BLaER1 treated with 17β-estradiol and CSF1 and Interleukin-3, amounts not matched to agents 10 nM and 100 nM (cell line): ENCODE results near the gene CDC42SE2.
A peak's percentile ranks its signal among the peaks of the same experiment; 100 is the strongest.
"Not testable (repeated sequence)": the region's sequence is repeated elsewhere in the genome, so short reads cannot be mapped to it uniquely, and the experiment has no call there.

Experiments
- H3K27ac ChIP-seq, 11 experiments: shearing (Covaris generic); formaldehyde crosslinking; 2 replicates each; pipeline ENCODE4 v1.8.1; 2022
- H3K27me3 ChIP-seq, 11 experiments: shearing (Covaris generic); formaldehyde crosslinking; 2 replicates each; pipeline ENCODE4 v1.8.1; 2022
- H3K36me3 ChIP-seq, 11 experiments: shearing (Covaris generic); formaldehyde crosslinking; 2 replicates each; pipeline ENCODE4 v1.8.1; 2022
- H3K4me1 ChIP-seq, 10 experiments: shearing (Covaris generic); formaldehyde crosslinking; 2 replicates each; pipeline ENCODE4 v1.8.1; 2022
- H3K4me2 ChIP-seq, 11 experiments: shearing (Covaris generic); formaldehyde crosslinking; 2 replicates each; pipeline ENCODE4 v1.8.1; 2022
- H3K4me3 ChIP-seq, 10 experiments: shearing (Covaris generic); formaldehyde crosslinking; 2 replicates each; pipeline ENCODE4 v1.8.1; 2022
- H3K9ac ChIP-seq, 11 experiments: shearing (Covaris generic); formaldehyde crosslinking; 2 replicates each; pipeline ENCODE4 v1.8.1; 2022
- H3K9me3 ChIP-seq, 11 experiments: shearing (Covaris generic); formaldehyde crosslinking; replicated peaks in 1 of 11; 2 replicates each; pipeline ENCODE4 v1.8.1; 2022
- H4K20me1 ChIP-seq, 11 experiments: shearing (Covaris generic); formaldehyde crosslinking; 2 replicates each; pipeline ENCODE4 v1.8.1; 2022
- Cebpa-rat ChIP-seq, 11 experiments: shearing (Covaris generic); IDR thresholded peaks; 2 replicates each; pipeline ENCODE4 v1.8.1; 2022

CDC42SE2 gene

DNA sequence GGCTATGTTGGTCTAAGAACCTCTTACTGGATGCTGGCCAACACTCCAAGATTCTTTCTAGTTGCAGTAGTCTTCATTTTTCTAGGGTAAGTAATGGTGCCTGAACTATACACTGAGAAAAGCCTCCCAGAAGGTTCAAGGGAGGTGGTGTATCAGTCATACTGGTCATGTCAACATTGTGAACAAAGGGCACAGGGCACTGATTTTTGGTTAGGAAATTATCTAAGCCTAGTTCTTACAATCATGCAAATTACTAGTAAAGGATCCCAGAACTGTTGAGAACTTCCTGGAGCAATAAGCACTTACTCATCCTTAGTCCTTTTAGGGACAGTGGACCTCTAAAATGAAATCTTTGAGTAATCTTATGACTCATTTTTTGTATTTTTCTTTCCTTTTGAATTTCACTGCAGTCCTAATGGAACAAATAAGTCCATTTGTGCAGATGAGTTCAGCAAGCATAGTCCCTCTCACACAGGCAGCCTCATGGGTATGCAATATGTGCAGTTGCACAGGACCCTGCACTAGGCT, 21.1 kb upstream of the CDC42SE2 start:
- Histone ChIP-seq H3K27me3 (no peaks in the 10 kb centered on the region), H4K20me1 (no peaks in the 10 kb centered on the region), H3K9me3 (peaks cover 11 to 24% (median 19%) of the 10 kb centered on the region in 11 experiments), H3K4me3 (no peak overlapping the region), H3K4me2 (peak overlapping the region in 4 of 11 experiments; percentile 15 to 62 (median 49); a peak in 6 of 22 replicates), H3K9ac (no peak overlapping the region), H3K36me3 (no peaks in the 10 kb centered on the region; a peak in 1 of 22 replicates), H3K4me1 (peaks cover 0 to 31% (median 0%) of the 10 kb centered on the region in 10 experiments; a peak in 7 of 20 replicates), H3K27ac (peak overlapping the region in 3 of 11 experiments; percentile 14 to 28 (median 25); a peak in 3 of 22 replicates)
- no peak for TF ChIP-seq Cebpa-rat (IDR thresholded peaks at IDR 0.05)

DNA sequence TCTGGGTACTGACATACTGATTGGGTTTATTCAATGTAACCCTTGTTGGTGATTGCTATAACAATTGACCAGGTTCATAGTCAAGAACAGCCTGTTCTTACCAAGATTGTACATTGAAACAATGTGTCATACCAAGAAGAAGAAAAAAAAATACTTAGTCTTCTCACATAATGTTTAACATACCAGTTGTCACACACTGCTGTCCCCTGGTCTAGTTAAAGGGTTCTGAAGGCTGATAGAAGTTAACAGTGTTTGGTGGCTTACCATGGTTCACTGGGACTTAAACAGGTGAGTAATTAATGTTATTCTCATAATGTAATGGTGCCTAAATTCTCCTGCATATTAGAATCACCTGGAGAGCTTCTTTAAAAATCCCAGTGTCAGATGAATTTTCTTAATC, 18.5 kb upstream of the CDC42SE2 start:
- Histone ChIP-seq H3K36me3 (no peaks in the 10 kb centered on the region; a peak in 1 of 22 replicates), H3K27ac (no peak overlapping the region), H3K9ac (no peak overlapping the region), H3K4me1 (peaks cover 0 to 29% (median under 1%) of the 10 kb centered on the region in 10 experiments; a peak in 7 of 20 replicates), H3K4me2 (no peak overlapping the region), H3K4me3 (no peak overlapping the region), H4K20me1 (no peaks in the 10 kb centered on the region), H3K9me3 (peaks cover 11 to 25% (median 19%) of the 10 kb centered on the region in 11 experiments), H3K27me3 (no peaks in the 10 kb centered on the region)
- no peak for TF ChIP-seq Cebpa-rat (IDR thresholded peaks at IDR 0.05)

DNA sequence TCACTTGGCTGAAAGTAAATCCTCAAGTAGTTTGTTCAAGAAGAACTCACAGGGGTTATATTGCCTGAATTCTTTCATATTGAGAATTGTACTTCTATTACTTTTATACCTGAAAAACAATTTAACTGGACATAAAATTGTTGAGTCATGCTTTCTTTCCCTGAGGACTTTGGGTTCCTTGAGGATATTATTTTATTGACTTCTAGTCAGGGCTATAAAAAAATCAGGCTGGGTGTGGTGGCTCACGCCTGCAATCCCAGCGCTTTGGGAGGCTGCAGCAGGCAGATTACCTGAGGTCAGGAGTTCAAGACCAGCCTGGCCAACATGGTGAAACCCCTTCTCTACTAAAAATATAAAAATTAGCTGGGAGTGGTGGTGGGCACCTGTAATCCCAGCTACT, 17.9 kb upstream of the CDC42SE2 start:
- no peaks in the 10 kb centered on the region for H4K20me1 ChIP-seq
- no peaks in the 10 kb centered on the region for H3K27me3 ChIP-seq
- no peak overlapping the region for H3K9ac ChIP-seq
- H3K4me3 ChIP-seq = no peak overlapping the region
- peaks cover 11 to 25% (median 19%) of the 10 kb centered on the region in 11 experiments for H3K9me3 ChIP-seq
- H3K4me2 ChIP-seq = no peak overlapping the region
- no peaks in the 10 kb centered on the region; a peak in 1 of 22 replicates for H3K36me3 ChIP-seq
- no peak overlapping the region for H3K27ac ChIP-seq
- H3K4me1 ChIP-seq = peaks cover 0 to 35% (median 5%) of the 10 kb centered on the region in 10 experiments; a peak in 12 of 20 replicates
- TF ChIP-seq Cebpa-rat (IDR thresholded peaks at IDR 0.05) = no peak

DNA sequence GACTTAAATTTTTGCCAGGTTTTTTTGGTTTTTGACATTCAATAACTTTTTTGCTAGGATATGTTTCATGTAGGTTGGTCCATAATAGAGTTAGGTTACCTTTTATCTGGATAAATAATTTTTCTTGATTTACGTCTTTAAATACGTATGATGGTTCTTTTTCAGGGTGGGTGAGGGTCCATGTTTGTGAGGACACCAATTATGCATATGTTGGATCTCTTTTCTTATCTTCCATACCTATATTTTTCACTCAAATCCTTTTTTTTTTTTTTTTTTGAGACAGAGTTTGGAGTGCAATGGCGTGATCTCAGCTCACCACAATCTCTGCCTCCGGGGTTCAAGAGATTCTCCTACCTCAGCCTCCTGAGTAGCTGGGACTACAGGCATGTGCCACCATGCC, 17.3 kb upstream of the CDC42SE2 start:
- H3K36me3 ChIP-seq = no peaks in the 10 kb centered on the region; a peak in 1 of 22 replicates
- no peaks in the 10 kb centered on the region for H3K27me3 ChIP-seq
- H3K4me1 ChIP-seq = peaks cover 4 to 41% (median 11%) of the 10 kb centered on the region in 10 experiments
- TF ChIP-seq Cebpa-rat (IDR thresholded peaks at IDR 0.05) = no peak
- no peak overlapping the region for H3K4me2 ChIP-seq
- no peak overlapping the region for H3K9ac ChIP-seq
- H3K9me3 ChIP-seq = peaks cover 11 to 25% (median 19%) of the 10 kb centered on the region in 11 experiments
- no peaks in the 10 kb centered on the region for H4K20me1 ChIP-seq
- no peak overlapping the region for H3K27ac ChIP-seq
- no peak overlapping the region for H3K4me3 ChIP-seq

DNA sequence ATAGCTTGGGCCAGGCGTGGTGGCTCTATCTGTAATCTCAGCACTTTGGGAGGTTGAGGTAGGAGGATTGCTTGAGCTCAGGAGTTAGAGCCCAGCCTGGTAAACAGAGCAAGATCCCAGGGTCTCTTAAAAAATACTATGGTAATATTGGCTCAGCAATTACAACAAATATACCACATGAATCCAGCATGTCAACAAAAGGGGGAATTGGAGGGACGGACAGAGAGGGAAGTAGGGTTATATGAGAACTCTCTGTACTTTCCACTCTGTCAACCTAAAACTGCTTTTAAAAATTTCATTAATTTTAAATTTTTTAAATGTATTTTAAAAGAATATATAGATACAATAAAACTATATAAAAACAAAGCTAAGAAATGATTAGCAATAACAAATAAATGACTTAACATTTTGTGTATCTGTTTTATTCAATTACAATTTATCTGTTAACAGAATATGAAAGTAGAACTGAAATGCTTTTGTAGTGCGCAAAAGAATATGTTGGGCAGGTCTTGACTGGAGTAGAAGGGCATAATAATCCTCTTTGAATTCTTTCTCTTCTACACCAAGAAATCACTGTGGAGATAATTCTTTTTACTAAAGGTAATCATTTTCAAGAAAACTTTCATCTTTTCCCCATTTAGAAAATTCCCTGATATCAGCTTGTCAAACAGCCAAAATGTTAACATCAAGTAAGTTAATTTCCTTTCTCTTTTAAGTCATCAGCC, 12.9 kb upstream of the CDC42SE2 start:
- Histone ChIP-seq H3K27ac (peak overlapping the region in 10 of 11 experiments; percentile 36 to 94 (median 88); a peak in 16 of 22 replicates), H3K9me3 (peaks cover 10 to 20% (median 16%) of the 10 kb centered on the region in 11 experiments), H3K9ac (no peak overlapping the region), H3K27me3 (no peaks in the 10 kb centered on the region), H3K4me1 (peaks cover 31 to 61% (median 47%) of the 10 kb centered on the region in 10 experiments), H3K4me2 (peak overlapping the region in 9 of 11 experiments; percentile 77 to 93 (median 81); a peak in 12 of 22 replicates), H3K4me3 (no peak overlapping the region), H4K20me1 (no peaks in the 10 kb centered on the region), H3K36me3 (peaks cover 0 to 2% (median 0%) of the 10 kb centered on the region in 11 experiments; a peak in 4 of 22 replicates)
- no peak for TF ChIP-seq Cebpa-rat (IDR thresholded peaks at IDR 0.05)

DNA sequence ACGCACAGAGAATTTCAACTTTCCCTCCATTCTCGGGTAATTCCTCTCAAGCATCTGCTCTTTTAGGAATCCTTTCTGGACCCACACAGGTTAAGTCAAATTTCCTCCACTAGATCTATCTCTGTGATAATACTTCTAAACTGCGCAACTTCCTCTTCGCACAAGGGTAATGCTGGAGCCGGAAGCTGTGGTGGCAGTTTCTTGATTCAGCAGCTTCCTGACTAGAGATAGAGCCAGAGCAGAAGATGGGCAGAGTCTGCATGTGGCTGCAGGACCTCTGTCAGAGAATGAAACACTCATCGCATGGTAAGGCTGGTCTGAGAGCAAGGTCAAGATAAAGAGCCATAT, 11.1 kb upstream of the CDC42SE2 start:
- H3K36me3 ChIP-seq = peaks cover 0 to 6% (median 0%) of the 10 kb centered on the region in 11 experiments; a peak in 5 of 22 replicates
- peaks cover 40 to 79% (median 61%) of the 10 kb centered on the region in 10 experiments for H3K4me1 ChIP-seq
- TF ChIP-seq Cebpa-rat (IDR thresholded peaks at IDR 0.05) = peak in 9 of 11 experiments; percentile 47 to 93 (median 78); a peak in 14 of 22 replicates
- no peaks in the 10 kb centered on the region for H4K20me1 ChIP-seq
- H3K9me3 ChIP-seq = peaks cover 0 to 4% (median 0%) of the 10 kb centered on the region in 11 experiments; a peak in 2 of 22 replicates
- peak overlapping the region; percentile 63 to 81 (median 76); a peak in 21 of 22 replicates for H3K9ac ChIP-seq
- no peaks in the 10 kb centered on the region for H3K27me3 ChIP-seq
- peak overlapping the region; percentile 19 to 61 (median 37); a peak in 14 of 20 replicates for H3K4me3 ChIP-seq
- H3K27ac ChIP-seq = peak overlapping the region; percentile 85 to 95 (median 89)
- peak overlapping the region; percentile 72 to 93 (median 81) for H3K4me2 ChIP-seq

DNA sequence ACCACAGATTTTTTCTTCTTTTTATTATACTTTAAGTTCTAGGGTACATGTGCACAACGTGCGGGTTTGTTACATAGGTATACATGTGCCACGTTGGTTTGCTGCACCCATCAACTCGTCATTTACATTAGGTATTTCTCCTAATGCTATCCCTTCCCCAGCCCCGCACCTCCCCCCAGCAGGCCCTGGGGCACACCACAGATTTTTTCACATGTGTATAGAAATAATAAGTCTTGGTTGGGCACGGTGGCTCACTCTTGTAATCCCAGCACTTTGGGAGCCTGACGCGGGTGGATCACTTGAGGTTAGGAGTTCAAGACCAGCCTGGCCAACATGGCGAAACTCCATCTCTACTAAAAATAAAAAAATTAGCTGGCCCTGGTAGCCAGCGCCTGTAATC, 9.8 kb upstream of the CDC42SE2 start:
- H3K4me3 ChIP-seq = peak overlapping the region in 1 of 10 experiments; percentile 61; a peak in 1 of 20 replicates
- peak overlapping the region; percentile 72 to 93 (median 81) for H3K4me2 ChIP-seq
- H3K27me3 ChIP-seq, H3K36me3 ChIP-seq, H3K9me3 ChIP-seq, H4K20me1 ChIP-seq: not testable (repeated sequence)
- H3K9ac ChIP-seq = peak overlapping the region in 8 of 11 experiments; percentile 71 to 81 (median 76); a peak in 10 of 22 replicates
- H3K4me1 ChIP-seq = peaks cover 42 to 92% (median 70%) of the 10 kb centered on the region in 10 experiments
- H3K27ac ChIP-seq = peak overlapping the region in 10 of 11 experiments; percentile 85 to 95 (median 90); a peak in 20 of 22 replicates

DNA sequence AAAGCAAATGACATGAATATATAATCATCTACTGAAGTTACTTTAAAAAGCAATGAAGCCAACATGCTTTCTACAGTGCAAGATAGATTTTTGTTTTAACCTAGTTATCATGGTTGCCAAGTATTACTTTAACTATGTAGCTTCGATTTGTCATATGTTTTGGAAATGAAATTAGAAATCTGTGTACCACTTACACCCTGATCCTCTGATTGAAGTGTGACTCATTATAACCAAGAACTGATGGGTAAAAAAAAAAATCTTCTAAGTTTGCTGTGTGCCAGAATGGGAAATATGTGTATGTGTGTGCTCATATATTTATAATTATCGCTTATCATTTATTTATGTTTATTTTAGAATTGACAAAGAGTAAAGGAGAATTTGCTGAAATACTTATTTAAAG, 9.1 kb upstream of the CDC42SE2 start:
- Histone ChIP-seq H3K4me2 (peak overlapping the region in 7 of 11 experiments; percentile 77 to 93 (median 81); a peak in 12 of 22 replicates), H3K27me3 (no peaks in the 10 kb centered on the region), H4K20me1 (no peaks in the 10 kb centered on the region), H3K36me3 (peaks cover 0 to 9% (median 0%) of the 10 kb centered on the region in 11 experiments; a peak in 5 of 22 replicates), H3K9me3 (peaks cover 0 to 4% (median 0%) of the 10 kb centered on the region in 11 experiments; a peak in 1 of 22 replicates), H3K4me3 (no peak overlapping the region), H3K4me1 (peaks cover 42 to 90% (median 70%) of the 10 kb centered on the region in 10 experiments), H3K27ac (peak overlapping the region in 8 of 11 experiments; percentile 85 to 95 (median 90); a peak in 9 of 22 replicates), H3K9ac (no peak overlapping the region)
- TF ChIP-seq Cebpa-rat (IDR thresholded peaks at IDR 0.05) = no peak

DNA sequence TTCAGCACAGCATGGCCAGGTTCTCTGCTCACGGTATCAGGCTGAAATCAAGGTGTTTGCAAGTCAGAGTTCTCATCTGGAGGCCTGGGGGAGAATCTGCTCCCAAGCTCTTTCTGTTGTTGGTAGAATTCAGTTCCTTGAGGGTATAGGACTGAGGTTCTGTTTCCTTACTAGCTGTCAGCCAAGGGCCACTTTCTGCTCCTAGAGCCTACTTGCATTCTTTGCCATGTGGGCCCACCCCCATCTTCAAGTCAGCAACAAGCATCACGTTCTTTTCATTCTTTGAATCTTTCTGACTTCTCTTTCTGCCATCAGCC, 7.4 kb upstream of the CDC42SE2 start:
- Histone ChIP-seq H3K4me3 (no peak overlapping the region), H3K9ac (no peak overlapping the region), H3K4me1 (peaks cover 38 to 73% (median 64%) of the 10 kb centered on the region in 10 experiments), H3K9me3 (peaks cover 0 to 4% (median 0%) of the 10 kb centered on the region in 11 experiments; a peak in 1 of 22 replicates), H3K27ac (peak overlapping the region in 10 of 11 experiments; percentile 2 to 63 (median 36); a peak in 12 of 22 replicates), H3K36me3 (peaks cover 0 to 9% (median 0%) of the 10 kb centered on the region in 11 experiments; a peak in 5 of 22 replicates), H4K20me1 (no peaks in the 10 kb centered on the region), H3K4me2 (peak overlapping the region in 5 of 11 experiments; percentile 66 to 87 (median 84); a peak in 10 of 22 replicates), H3K27me3 (no peaks in the 10 kb centered on the region)
- TF ChIP-seq Cebpa-rat (IDR thresholded peaks at IDR 0.05) = no peak
